Myocyte (in vitro differentiated cells): Measurements from ENCODE around the gene MARCHF10. TPM values are rescaled to one million over a fixed set of nuclear protein-coding genes. Genes with fewer than 3 reads are reported as not detected.

Experiments
- DNase-seq: peaks from one replicate; pipeline ENCODE4 v3.0.0-alpha.2; 2012; ENCODE audit warnings: low read depth
- total RNA-seq: library from RNA; depleted of rRNA; stranded (reverse); fragments of >200 nt; gene quantifications from 2 replicates; pipeline ENCODE4 v1.2.3, GENCODE V29; 2014

MARCHF10 gene
- total RNA-seq, 1 donor from 2014 or later, result not detected

DNA sequence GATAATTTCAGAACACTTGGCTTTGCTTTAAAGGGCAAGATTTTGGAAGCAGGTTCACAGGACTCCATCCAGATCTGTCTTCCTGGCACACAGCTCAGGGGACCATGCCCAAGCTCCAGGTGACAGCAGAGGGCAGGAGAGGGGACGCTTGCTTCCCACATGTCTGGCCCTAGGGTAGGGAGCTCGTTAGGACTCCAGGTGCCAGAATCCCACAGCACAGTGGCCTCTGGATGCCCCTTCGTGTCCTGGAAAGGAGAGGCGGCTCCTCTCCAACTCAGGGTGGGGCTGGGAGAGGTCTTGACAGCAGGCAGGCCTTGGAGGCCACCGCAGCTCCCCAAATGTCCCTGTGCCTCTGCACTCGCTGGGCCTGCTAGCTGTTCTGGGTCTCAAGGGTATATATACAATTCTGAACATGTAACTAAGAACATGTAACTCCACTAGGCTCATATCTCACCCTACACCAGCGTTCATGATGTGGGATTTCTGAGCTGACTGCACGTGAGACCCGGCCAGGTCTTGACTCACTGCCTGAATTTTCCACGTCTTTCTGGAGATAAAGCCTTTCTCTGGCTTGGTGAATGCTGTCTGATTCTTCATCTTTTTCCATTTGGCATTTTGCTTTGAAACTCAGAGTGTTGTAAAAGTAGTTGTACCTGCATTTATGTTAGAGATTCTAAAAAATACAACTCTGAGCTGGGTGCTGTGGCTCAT, 52.8 kb downstream of the MARCHF10 start:
- DNase-seq, result no peak

- DNase-seq, result no peak
These were observed 53.5 kb downstream of the MARCHF10 start for GRCh38 chr17:62754631-62755030.

- DNase-seq, result no peak
These were observed 54.6 kb downstream of the MARCHF10 start for GRCh38 chr17:62753562-62753961.

GRCh38 chr17:62751060-62751691, 56.9 kb downstream of the MARCHF10 start:
- DNase-seq, result no peak

DNA sequence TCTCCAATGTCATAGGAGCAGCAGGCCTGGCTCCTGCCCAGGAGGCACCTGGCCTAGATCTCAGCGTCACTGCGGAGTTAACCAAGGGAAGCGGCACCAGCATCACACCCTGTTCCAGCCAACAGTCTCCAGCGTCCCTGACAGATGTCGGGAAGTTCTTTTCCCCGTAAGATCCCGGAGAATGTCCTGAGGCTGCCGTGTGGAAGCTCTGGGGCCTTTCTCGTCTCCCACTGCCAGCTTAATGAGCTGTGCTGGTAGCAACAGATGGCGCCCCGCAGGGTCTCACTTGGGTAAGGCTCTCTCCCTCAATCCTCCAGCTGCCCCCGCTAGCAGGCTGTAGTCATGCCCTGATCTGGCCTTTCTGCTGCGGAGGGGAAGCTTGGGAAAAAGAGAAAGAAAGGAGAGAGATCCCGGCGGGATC, 57.5 kb downstream of the MARCHF10 start:
- DNase-seq, result no peak

- DNase-seq, result no peak
These were observed 58.2 kb downstream of the MARCHF10 start for GRCh38 chr17:62749926-62750325.

DNA sequence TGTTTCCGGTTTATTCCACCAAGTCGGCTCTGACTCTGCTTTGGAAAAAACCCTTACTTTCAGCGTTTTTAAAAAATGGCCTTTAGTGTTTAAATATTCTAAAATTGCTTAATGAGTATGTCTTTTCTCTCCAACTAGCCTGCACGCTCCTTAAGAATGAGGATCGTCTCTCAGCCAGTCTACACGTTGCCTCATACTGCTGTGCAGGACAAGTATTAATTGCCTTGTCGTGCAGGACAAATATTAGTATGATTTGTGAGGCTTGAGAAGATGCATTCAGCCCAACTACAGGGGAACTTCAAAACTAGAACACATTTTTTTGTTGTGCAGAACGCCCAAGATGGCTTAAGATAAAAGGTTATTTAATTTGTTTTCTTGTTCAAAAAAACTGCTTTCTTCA, 61.2 kb downstream of the MARCHF10 start:
- no peak for DNase-seq

GRCh38 chr17:62745806-62746205, 62.3 kb downstream of the MARCHF10 start:
- DNase-seq, result no peak

GRCh38 chr17:62744259-62744658, 63.9 kb downstream of the MARCHF10 start:
- no peak for DNase-seq

DNA sequence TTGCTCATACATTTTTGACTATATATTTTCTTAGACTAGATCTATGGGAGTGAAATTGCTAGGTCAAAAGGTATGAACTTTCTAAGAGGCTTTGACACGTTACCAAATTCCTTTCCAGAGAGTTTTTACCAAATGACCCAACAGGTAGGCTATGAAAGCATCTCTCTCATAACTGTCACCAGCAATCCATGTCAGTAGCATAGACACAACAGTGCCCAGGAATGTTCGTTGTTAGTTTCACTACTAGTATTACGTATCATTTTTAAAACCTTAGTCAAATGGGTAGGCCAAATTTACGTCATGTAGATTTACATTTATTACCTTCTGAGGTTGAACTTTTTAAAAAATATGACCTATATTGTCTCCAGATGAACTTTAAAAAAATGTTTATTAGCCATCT, 66.8 kb downstream of the MARCHF10 start:
- DNase-seq, result no peak

DNA sequence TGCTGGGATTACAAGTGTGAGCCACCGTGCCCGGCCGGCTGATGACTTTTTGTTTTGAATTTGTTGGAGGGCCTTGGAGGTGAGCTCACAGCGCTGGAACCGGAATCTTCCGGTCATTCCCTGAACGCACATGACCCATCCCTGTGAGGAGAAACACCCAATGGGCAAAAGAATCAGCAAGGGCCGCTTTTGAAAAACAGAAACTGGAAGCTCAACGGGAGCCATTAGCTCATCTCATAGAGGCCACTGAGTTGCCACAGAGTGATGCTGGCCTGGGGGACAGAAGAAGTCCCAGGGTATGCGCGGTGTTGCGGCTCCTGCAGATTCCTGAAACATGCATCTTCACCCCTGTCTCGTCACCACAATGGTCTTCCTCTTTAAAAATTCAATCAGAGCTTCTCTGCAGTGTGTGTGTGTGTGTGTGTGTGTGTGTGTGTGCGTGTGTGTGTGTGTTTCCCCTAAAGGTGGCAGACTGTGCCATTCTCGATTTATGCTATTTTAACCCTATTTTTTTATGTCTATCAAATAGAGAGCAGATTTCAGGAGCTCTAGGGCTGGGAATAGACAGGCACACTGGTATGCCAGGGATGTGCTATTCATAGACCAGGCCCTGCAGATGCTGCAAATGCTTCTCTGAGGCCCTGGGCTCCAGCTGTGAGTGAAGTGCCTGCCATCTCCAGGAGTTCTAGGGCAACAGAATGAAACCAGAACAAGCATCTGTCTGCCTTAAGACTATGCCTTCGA, 68.3 kb downstream of the MARCHF10 start:
- peak; percentile 70 for DNase-seq

DNA sequence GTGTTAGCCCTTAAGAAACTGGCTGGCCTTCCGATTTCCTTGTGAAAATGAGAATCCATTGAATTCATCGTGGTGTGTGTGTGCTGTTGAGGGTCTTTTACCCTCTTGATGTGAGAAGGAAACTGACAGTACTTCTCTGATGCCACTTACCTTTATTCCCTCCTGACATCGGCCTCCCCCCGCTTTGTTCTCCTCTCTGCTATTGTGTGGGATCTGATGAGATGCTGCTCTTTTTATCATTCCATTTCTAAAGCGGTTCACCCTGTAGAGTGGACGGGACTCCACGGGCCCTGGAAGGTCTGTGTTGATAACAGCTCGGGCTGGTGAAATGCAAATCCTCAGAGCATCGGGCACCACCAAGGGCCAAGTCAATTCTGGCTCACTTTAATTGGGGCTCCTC, 69.8 kb downstream of the MARCHF10 start:
- DNase-seq, result no peak

DNA sequence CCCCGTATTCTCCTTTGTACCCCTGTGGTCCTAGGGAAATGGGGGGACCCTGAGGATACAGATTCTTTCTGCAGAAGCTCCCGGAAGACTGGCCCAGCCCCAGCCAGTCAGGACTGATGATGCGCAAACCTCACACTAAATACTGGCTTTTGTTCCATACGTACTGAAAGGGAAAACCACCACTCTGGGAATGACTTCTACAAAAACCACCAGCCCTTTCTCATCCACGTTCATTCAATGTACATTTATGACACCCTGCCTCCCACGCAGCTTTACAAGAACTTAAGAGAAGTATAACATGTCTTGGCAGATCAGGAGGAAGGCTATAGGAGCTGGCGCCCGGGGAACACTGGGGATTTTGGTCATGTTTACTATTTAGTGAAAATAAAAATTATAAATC, 70.6 kb downstream of the MARCHF10 start:
- no peak for DNase-seq

GRCh38 chr17:62735044-62735651, 73.0 kb downstream of the MARCHF10 start:
- DNase-seq, result no peak

DNA sequence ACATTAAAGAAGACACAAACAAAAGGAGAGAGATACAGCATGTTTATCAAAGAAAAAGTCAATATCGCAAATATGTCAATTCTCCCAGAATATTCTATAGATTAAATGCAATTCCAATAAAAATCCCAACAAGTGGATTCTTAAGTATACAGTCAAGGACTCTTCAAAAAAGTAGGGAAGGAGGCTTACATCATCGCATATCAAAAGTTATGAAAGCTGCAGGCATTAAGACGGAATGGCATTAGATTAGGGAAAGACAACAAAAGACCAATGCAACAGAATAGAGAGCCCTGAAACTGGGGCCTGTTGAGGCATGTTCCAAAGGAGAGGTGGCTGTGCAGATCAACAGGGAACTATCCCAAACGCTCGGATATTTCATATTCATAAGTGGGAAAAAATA, 76.0 kb downstream of the MARCHF10 start:
- no peak for DNase-seq

DNA sequence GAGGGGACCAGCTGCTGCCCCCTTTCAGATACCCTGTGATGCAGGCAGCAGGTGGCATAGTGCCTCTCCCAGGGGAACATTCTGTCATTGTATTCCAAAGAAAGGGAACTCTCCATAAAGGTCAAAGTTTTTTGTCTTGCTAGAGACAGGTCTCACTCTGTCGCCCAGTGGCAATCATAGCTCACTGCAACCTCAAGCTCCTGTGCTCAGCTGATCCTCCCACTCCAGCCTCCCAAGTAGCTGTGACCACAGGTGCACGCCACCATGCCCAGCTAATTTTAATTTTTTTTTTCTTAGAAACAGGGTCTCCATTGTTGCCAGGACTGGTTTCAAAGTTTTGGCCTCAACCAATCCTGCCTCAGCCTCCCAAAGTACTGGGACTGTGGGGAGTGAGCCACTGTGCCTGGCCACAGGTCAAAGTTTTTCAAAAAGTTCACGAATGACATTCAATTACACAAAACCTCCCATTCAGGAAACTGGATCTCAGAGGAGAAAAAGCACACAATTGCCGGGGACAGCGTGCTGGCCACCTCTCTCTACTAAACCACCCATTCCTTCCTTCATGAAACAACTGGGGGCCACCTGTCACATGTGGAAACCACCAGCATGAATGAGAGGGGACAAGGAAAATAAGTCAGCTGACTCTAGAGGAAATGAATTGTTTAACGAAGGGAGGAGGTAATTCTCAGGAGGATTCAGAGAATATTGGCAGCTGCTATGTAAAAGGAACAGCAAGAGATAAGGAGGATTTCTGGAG, 80.0 kb downstream of the MARCHF10 start:
- peak; percentile 23 for DNase-seq

DNA sequence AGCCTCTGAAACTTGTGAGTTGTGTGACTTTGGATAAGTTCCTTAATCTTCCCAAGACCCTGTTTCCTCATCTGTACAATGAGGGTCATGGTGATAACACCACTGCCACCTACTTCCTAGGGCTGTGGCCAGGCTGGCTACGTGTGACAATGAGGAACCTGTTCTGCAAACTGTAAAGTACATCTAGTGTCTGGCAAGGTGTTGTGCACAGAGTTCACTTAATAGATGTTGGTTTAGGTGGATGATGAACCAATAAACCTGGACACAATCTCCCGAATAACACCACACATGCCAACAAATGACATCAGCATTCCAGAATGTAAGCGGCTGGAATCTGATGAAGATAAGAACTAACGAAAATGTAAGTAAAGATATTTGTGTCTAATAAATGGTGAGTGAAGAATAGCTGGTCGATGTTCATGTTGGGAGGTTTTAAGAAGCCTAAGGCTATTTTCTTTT, 82.3 kb downstream of the MARCHF10 start:
- no peak for DNase-seq

GRCh38 chr17:62724398-62725146, 83.5 kb downstream of the MARCHF10 start:
- DNase-seq, result no peak

GRCh38 chr17:62723842-62724241, 84.3 kb downstream of the MARCHF10 start:
- DNase-seq, result peak; percentile 34

- no peak for DNase-seq
These were observed 85.5 kb downstream of the MARCHF10 start for GRCh38 chr17:62722625-62723024.
